Trophoblast cell (in vitro differentiated cells and primary cell): ENCODE measurements around the gene GAPDHS.

Experiments used
- DNase-seq, 2 donors: peaks; one replicate each; pipeline ENCODE4 v3.0.0-alpha.2; 2016
- H2AFZ ChIP-seq: 2 replicates; pipeline ENCODE4 v1.6.1; 2013; ENCODE audit warnings: low read length, moderate library complexity, mild to moderate bottlenecking; ENCODE audit not compliant: insufficient read depth, poor library complexity
- H2AK5ac ChIP-seq: 2 replicates; pipeline ENCODE4 v1.6.1; 2013; ENCODE audit warnings: mild to moderate bottlenecking, low read length
- H2BK120ac ChIP-seq: 2 replicates; pipeline ENCODE4 v1.6.1; 2013; ENCODE audit warnings: low read length, mild to moderate bottlenecking, moderate library complexity; ENCODE audit not compliant: insufficient read depth, poor library complexity
- H2BK12ac ChIP-seq: 2 replicates; pipeline ENCODE4 v1.6.1; 2013; ENCODE audit warnings: mild to moderate bottlenecking, low read length, moderate library complexity
- H2BK5ac ChIP-seq: 2 replicates; pipeline ENCODE4 v1.6.1; 2013; ENCODE audit warnings: low read length, low read depth, moderate library complexity, mild to moderate bottlenecking; ENCODE audit not compliant: poor library complexity
- H3K14ac ChIP-seq: 2 replicates; pipeline ENCODE4 v1.6.1; 2013; ENCODE audit warnings: mild to moderate bottlenecking, low read length
- H3K18ac ChIP-seq: 2 replicates; pipeline ENCODE4 v1.6.1; 2013; ENCODE audit warnings: mild to moderate bottlenecking, low read length
- H3K23ac ChIP-seq: 2 replicates; pipeline ENCODE4 v1.6.1; 2013; ENCODE audit warnings: low read length
- H3K27ac ChIP-seq: 2 replicates; pipeline ENCODE4 v1.5.1; 2013; ENCODE audit warnings: low read depth, mild to moderate bottlenecking, inconsistent platforms, low read length, moderate library complexity
- H3K27me3 ChIP-seq: 2 replicates; pipeline ENCODE4 v1.6.1; 2013; ENCODE audit warnings: inconsistent platforms, mild to moderate bottlenecking, low read length, moderate library complexity; ENCODE audit not compliant: insufficient read depth
- H3K36me3 ChIP-seq, 2 experiments: 1 replicate in 1 of 2; 2 replicates in 1 of 2; pipeline ENCODE4 v1.6.1; 2013; ENCODE audit warnings: low read length in 2 of 2, mild to moderate bottlenecking in 2 of 2, moderate library complexity in 1 of 2; ENCODE audit not compliant: insufficient read depth in 2 of 2, control insufficient read depth in 1 of 2
- H3K4ac ChIP-seq: 2 replicates; pipeline ENCODE4 v1.6.1; 2013; ENCODE audit warnings: low read depth, mild to moderate bottlenecking, low read length, moderate library complexity
- H3K4me1 ChIP-seq, 2 experiments: 1 replicate in 1 of 2; 2 replicates in 1 of 2; pipeline ENCODE4 v1.6.1; 2013; ENCODE audit warnings: low read length in 2 of 2, mild to moderate bottlenecking in 2 of 2, moderate library complexity in 1 of 2; ENCODE audit not compliant: insufficient read depth in 2 of 2, control insufficient read depth in 1 of 2
- H3K4me2 ChIP-seq: 2 replicates; pipeline ENCODE4 v1.6.1; 2013; ENCODE audit warnings: inconsistent platforms, mild to moderate bottlenecking, low read length, moderate library complexity
- H3K4me3 ChIP-seq: 2 replicates; pipeline ENCODE4 v1.5.1; 2013; ENCODE audit warnings: mild to moderate bottlenecking, low read depth, low read length, inconsistent platforms
- H3K79me1 ChIP-seq: one replicate; pipeline ENCODE4 v1.6.1; 2013; ENCODE audit warnings: low read length
- H3K79me2 ChIP-seq: 2 replicates; pipeline ENCODE4 v1.6.1; 2013; ENCODE audit warnings: low read length, mild to moderate bottlenecking; ENCODE audit not compliant: control insufficient read depth, insufficient read depth, poor library complexity
- H3K9ac ChIP-seq: 2 replicates; pipeline ENCODE4 v1.6.1; 2013; ENCODE audit warnings: mild to moderate bottlenecking, low read length
- H3K9me3 ChIP-seq: 2 replicates; pipeline ENCODE4 v1.6.1; 2013; ENCODE audit warnings: low read depth, mild to moderate bottlenecking, control low read depth, inconsistent platforms, low read length; ENCODE audit not compliant: insufficient read depth
- H4K12ac ChIP-seq: 2 replicates; pipeline ENCODE4 v1.6.1; 2013; ENCODE audit warnings: low read depth, mild to moderate bottlenecking, low read length, moderate library complexity
- H4K8ac ChIP-seq: 2 replicates; pipeline ENCODE4 v1.6.1; 2013; ENCODE audit warnings: low read depth, mild to moderate bottlenecking, low read length, moderate library complexity
- H4K91ac ChIP-seq: one replicate; pipeline ENCODE4 v1.6.1; 2013; ENCODE audit warnings: low read depth, mild to moderate bottlenecking, low read length, moderate library complexity
- WGBS: extraction: QIAGEN DNeasy Blood & Tissue Kit; methylation state at CpG from one replicate; pipeline ENCODE4 v1.1.7; 2013; ENCODE audit warnings: missing lambda C conversion rate; ENCODE audit not compliant: insufficient read length, insufficient coverage; ENCODE audit errors: extremely low coverage; 5-methylcytosine and 5-hydroxymethylcytosine counted together

The GAPDHS gene

GRCh38 chr19:35533822-35534392 is 651 bp downstream of the GAPDHS start:
- Histone ChIP-seq H3K4me1 (peaks cover 0 to 3% of the 10 kb centered on the region in 2 experiments), H3K9me3 (peaks cover 6% of the 10 kb centered on the region), H3K4me3 (no peak overlapping the region)

GRCh38 chr19:35534803-35535480 is 1.7 kb downstream of the GAPDHS start:
- Histone ChIP-seq H3K14ac (no peak overlapping the region), H3K27ac (no peak overlapping the region), H3K4me1 (peaks cover 0 to 3% of the 10 kb centered on the region in 2 experiments), H2BK12ac (no peak overlapping the region), H2BK5ac (no peak overlapping the region), H4K12ac (no peak overlapping the region), H2AK5ac (no peak overlapping the region), H3K9ac (no peak overlapping the region), H3K36me3 (peaks cover under 1 to 3% of the 10 kb centered on the region in 2 experiments), H3K79me1 (no peaks in the 10 kb centered on the region), H3K9me3 (peaks cover 6% of the 10 kb centered on the region), H4K8ac (no peak overlapping the region), H3K4me3 (no peak overlapping the region), H3K79me2 (no peaks in the 10 kb centered on the region), H4K91ac (no peak overlapping the region), H2AFZ (no peak overlapping the region), H3K27me3 (peaks cover 2% of the 10 kb centered on the region), H3K4ac (no peak overlapping the region), H3K23ac (no peak overlapping the region), H3K18ac (no peak overlapping the region), H2BK120ac (no peak overlapping the region), H3K4me2 (no peak overlapping the region)
- WGBS: no CpG with 5 or more reads among the region's 10 CpGs
- no peak for DNase-seq

More at GRCh38 chr19:35533822-35534392, 651 bp downstream of the GAPDHS start:
- Histone ChIP-seq H3K4me2 (peak overlapping the region; percentile 49), H3K9ac (no peak overlapping the region), H3K4ac (no peak overlapping the region), H3K18ac (no peak overlapping the region), H4K8ac (no peak overlapping the region), H3K79me2 (no peaks in the 10 kb centered on the region), H3K23ac (no peak overlapping the region), H3K14ac (no peak overlapping the region), H2AK5ac (no peak overlapping the region), H3K36me3 (no peaks in the 10 kb centered on the region), H2BK5ac (no peak overlapping the region), H2AFZ (no peak overlapping the region), H2BK120ac (no peak overlapping the region), H3K27me3 (peaks cover 2% of the 10 kb centered on the region), H2BK12ac (no peak overlapping the region), H3K79me1 (no peaks in the 10 kb centered on the region), H4K91ac (no peak overlapping the region), H4K12ac (no peak overlapping the region), H3K27ac (no peak overlapping the region)
- DNase-seq: peak in 1 of 2 donors; percentile 36
- WGBS: no CpG with 5 or more reads among the region's 30 CpGs

- H3K36me3 ChIP-seq: peaks cover 7 to 12% of the 10 kb centered on the region in 2 experiments
- no peak overlapping the region for H3K9ac ChIP-seq
- H3K4me2 ChIP-seq: no peak overlapping the region
- H3K9me3 ChIP-seq: no peaks in the 10 kb centered on the region
- H2BK12ac ChIP-seq: no peak overlapping the region
- H4K12ac ChIP-seq: no peak overlapping the region
- no peak overlapping the region for H3K4me3 ChIP-seq
- no peak overlapping the region for H4K8ac ChIP-seq
- no peak overlapping the region for H3K18ac ChIP-seq
- no peak overlapping the region for H2AK5ac ChIP-seq
- H3K4me1 ChIP-seq: peaks cover under 1 to 1% of the 10 kb centered on the region in 2 experiments
- no peaks in the 10 kb centered on the region for H3K79me1 ChIP-seq
- no peak overlapping the region for H3K4ac ChIP-seq
- H3K27me3 ChIP-seq: no peaks in the 10 kb centered on the region
- H2BK5ac ChIP-seq: no peak overlapping the region
- no peak overlapping the region for H3K23ac ChIP-seq
- H4K91ac ChIP-seq: no peak overlapping the region
- no peak overlapping the region for H3K27ac ChIP-seq
- H2AFZ ChIP-seq: no peak overlapping the region
- DNase-seq: no peak
- H3K79me2 ChIP-seq: no peaks in the 10 kb centered on the region
- no peak overlapping the region for H3K14ac ChIP-seq
- WGBS: no CpG with 5 or more reads among the region's 6 CpGs
- H2BK120ac ChIP-seq: no peak overlapping the region
Observed at GRCh38 chr19:35539314-35539713, 6.1 kb downstream of the GAPDHS start.

- no peak overlapping the region for H3K18ac ChIP-seq
- H4K8ac ChIP-seq: no peak overlapping the region
- no peak overlapping the region for H3K9ac ChIP-seq
- H3K14ac ChIP-seq: no peak overlapping the region
- peaks cover under 1% of the 10 kb centered on the region for H3K79me2 ChIP-seq
- no peak overlapping the region for H2BK5ac ChIP-seq
- no peak overlapping the region for H2BK12ac ChIP-seq
- no peak overlapping the region for H4K12ac ChIP-seq
- H3K4ac ChIP-seq: no peak overlapping the region
- no peaks in the 10 kb centered on the region for H3K27me3 ChIP-seq
- WGBS: no CpG with 5 or more reads among the region's 12 CpGs
- no peak overlapping the region for H2BK120ac ChIP-seq
- no peak overlapping the region for H3K23ac ChIP-seq
- no peak overlapping the region for H4K91ac ChIP-seq
- no peaks in the 10 kb centered on the region for H3K79me1 ChIP-seq
- peaks cover 5 to 6% of the 10 kb centered on the region in 2 experiments for H3K4me1 ChIP-seq
- H3K27ac ChIP-seq: no peak overlapping the region
- H3K4me2 ChIP-seq: no peak overlapping the region
- H3K4me3 ChIP-seq: no peak overlapping the region
- H2AK5ac ChIP-seq: no peak overlapping the region
- DNase-seq: no peak
- peaks cover 7 to 12% of the 10 kb centered on the region in 2 experiments for H3K36me3 ChIP-seq
- no peaks in the 10 kb centered on the region for H3K9me3 ChIP-seq
- H2AFZ ChIP-seq: no peak overlapping the region
Observed at GRCh38 chr19:35539850-35540249, 6.6 kb downstream of the GAPDHS start.
